ENCODE results near the gene C1orf35.

GRCh38 chr1:228074954-228075730, 28.0 kb downstream of the C1orf35 start:
- no peak for TF ChIP-seq CTCF (IDR thresholded peaks at IDR 0.05)
- no peak for TF ChIP-seq POLR2AphosphoS5 (IDR thresholded peaks at IDR 0.05)
- TF ChIP-seq POLR2A (IDR thresholded peaks at IDR 0.05), result no peak
- TF ChIP-seq EP300 (IDR thresholded peaks at IDR 0.05), result no peak
